ENCODE measurements around the gene ASPG. TPM values are rescaled to one million over a fixed set of nuclear protein-coding genes. Genes with fewer than 3 reads are reported as not detected.

Gene ASPG
- total RNA-seq, 1 experiment from 2014 or later, result not detected

DNA sequence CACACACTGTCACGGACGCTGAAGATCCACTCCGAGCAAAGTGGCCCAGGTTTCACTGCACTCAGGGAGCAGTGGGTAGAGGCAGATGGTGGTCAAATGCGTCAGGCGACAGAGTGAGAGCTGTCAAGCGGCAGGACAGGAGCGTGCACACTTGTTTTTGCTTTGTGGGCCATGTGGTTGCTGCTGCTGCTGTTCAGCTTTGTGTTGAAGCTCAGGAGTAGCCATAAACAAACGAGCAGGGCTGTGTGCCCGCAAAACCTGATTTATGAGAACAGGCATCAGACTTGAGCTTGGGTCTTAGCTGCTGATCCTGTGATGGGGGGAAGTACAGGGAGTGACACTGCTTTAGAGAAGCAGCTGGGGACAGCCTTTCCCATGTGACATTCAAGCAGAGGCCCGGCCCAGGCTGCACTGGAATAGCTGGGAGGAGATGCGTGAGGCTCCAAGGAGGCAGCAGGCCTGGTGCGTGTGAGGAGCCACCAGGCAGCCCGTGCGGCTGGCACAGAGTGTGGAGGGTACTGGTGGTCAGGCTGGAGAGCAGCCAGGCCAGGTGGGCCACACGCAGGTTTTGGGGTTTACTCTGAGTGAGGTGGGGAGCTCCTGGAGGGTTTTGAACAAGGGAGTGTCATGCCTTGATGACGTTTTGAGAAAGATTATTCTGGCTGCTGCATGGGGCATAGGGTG is 31.1 kb upstream of the ASPG start:
- H3K27me3 Mint-ChIP-seq (ENCODE audit: unreplicated experiment), result peaks cover 74% of the 10 kb centered on the region
- BruUV-seq (replicated peaks), result no TSS peak
- H3K4me1 Mint-ChIP-seq (ENCODE audit: low read depth, unreplicated experiment), result no peaks in the 10 kb centered on the region
- no peaks in the 10 kb centered on the region for H3K36me3 Mint-ChIP-seq (ENCODE audit: insufficient read depth, unreplicated experiment)
- TF ChIP-seq, protein P1, sequence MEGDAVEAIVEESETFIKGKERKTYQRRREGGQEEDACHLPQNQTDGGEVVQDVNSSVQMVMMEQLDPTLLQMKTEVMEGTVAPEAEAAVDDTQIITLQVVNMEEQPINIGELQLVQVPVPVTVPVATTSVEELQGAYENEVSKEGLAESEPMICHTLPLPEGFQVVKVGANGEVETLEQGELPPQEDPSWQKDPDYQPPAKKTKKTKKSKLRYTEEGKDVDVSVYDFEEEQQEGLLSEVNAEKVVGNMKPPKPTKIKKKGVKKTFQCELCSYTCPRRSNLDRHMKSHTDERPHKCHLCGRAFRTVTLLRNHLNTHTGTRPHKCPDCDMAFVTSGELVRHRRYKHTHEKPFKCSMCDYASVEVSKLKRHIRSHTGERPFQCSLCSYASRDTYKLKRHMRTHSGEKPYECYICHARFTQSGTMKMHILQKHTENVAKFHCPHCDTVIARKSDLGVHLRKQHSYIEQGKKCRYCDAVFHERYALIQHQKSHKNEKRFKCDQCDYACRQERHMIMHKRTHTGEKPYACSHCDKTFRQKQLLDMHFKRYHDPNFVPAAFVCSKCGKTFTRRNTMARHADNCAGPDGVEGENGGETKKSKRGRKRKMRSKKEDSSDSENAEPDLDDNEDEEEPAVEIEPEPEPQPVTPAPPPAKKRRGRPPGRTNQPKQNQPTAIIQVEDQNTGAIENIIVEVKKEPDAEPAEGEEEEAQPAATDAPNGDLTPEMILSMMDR (IDR thresholded peaks at IDR 0.05; ENCODE audit: unreplicated experiment), result no peak
- CTCF ChIA-PET, result no interaction called here
- no peak overlapping the region for H3K4me3 Mint-ChIP-seq (ENCODE audit: low read depth, unreplicated experiment)
- no peaks in the 10 kb centered on the region for H3K9me3 Mint-ChIP-seq (ENCODE audit: low read depth, unreplicated experiment)
- no peak for DNase-seq
- intact Hi-C loops (cut with micrococcal nuclease; ENCODE audit: unreplicated experiment), result no loop called here
- H3K27ac Mint-ChIP-seq (ENCODE audit: unreplicated experiment), result no peak overlapping the region

DNA sequence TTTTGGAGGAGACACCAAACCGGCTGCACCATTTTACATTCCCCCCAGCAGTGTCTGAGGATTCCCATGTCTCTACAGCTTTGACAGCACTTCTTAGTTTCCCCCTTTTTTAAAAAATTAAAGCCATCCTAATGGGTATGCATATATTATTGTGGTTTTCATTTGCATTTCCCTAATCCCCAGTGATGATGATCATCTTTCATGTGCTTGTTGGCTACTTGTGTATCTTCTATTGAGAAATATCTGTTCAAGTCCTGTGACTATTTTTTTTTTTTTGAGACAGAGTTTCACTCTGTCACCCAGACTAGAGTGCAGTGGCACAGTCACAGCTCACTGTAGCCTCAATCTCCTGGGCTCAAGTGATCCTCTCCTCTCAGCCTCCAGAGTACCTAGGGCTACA is 23.2 kb upstream of the ASPG start:
- Mint-ChIP-seq H3K4me3 (ENCODE audit: low read depth, unreplicated experiment) (no peak overlapping the region), H3K36me3 (ENCODE audit: insufficient read depth, unreplicated experiment) (no peaks in the 10 kb centered on the region), H3K27me3 (ENCODE audit: unreplicated experiment) (peaks cover 58% of the 10 kb centered on the region), H3K27ac (ENCODE audit: unreplicated experiment) (no peak overlapping the region), H3K4me1 (ENCODE audit: low read depth, unreplicated experiment) (no peaks in the 10 kb centered on the region), H3K9me3 (ENCODE audit: low read depth, unreplicated experiment) (peaks cover 4% of the 10 kb centered on the region)
- no peak for DNase-seq
- BruUV-seq (replicated peaks), result no TSS peak
- intact Hi-C loops (cut with micrococcal nuclease; ENCODE audit: unreplicated experiment), result no loop called here
- TF ChIP-seq, protein P1 (IDR thresholded peaks at IDR 0.05; ENCODE audit: unreplicated experiment), result no peak
- CTCF ChIA-PET, result no interaction called here

DNA sequence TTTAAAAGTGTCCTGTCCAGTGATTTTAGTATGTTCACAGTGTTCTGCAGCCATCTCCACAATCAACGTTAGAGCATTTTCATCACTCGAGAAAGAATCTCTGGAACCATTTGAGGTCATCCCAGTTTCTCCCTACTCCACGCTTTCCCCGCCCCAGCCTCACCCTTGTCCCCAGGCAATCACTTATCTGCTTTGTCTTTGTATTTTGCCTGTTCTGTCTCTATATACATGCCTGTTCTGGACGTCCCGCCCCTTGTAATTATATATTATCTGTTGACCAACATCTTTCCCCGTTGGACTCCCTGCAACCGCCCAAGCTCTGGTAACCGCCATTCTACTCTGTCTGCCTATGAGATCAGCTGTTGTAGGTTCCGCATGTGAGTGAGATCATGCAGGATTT is 21.5 kb upstream of the ASPG start:
- Mint-ChIP-seq H3K27me3 (ENCODE audit: unreplicated experiment) (peaks cover 64% of the 10 kb centered on the region), H3K4me1 (ENCODE audit: low read depth, unreplicated experiment) (no peaks in the 10 kb centered on the region), H3K9me3 (ENCODE audit: low read depth, unreplicated experiment) (peaks cover 8% of the 10 kb centered on the region), H3K4me3 (ENCODE audit: low read depth, unreplicated experiment) (no peak overlapping the region), H3K27ac (ENCODE audit: unreplicated experiment) (no peak overlapping the region), H3K36me3 (ENCODE audit: insufficient read depth, unreplicated experiment) (no peaks in the 10 kb centered on the region)
- CTCF ChIA-PET, result no interaction called here
- BruUV-seq (replicated peaks), result no TSS peak
- DNase-seq, result no peak
- TF ChIP-seq, protein P1 (IDR thresholded peaks at IDR 0.05; ENCODE audit: unreplicated experiment), result no peak
- intact Hi-C loops (cut with micrococcal nuclease; ENCODE audit: unreplicated experiment), result no loop called here

DNA sequence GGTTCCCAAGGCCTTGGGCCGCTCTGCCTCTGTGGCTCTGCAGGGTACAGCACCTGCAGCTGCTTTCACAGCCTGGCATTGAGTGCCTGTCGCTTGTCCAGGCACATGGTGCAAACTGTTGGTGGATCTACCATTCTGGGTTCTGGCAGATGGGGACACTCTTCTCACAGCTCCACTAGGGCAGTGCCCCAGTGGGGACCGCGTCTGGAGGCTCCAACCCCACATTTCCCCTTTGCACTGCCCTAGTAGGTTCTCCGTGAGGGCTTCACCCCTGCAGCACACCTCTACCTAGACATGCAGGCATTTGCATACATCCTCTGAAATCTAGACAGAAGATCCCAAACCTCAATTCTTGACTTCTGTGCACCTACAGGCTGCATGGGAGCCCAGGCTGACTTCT is 19.2 kb upstream of the ASPG start:
- TF ChIP-seq, protein P1 (IDR thresholded peaks at IDR 0.05; ENCODE audit: unreplicated experiment), result no peak
- Mint-ChIP-seq H3K36me3 (ENCODE audit: insufficient read depth, unreplicated experiment) (no peaks in the 10 kb centered on the region), H3K27me3 (ENCODE audit: unreplicated experiment) (peaks cover 80% of the 10 kb centered on the region), H3K27ac (ENCODE audit: unreplicated experiment) (no peak overlapping the region), H3K4me1 (ENCODE audit: low read depth, unreplicated experiment) (no peaks in the 10 kb centered on the region), H3K4me3 (ENCODE audit: low read depth, unreplicated experiment) (no peak overlapping the region), H3K9me3 (ENCODE audit: low read depth, unreplicated experiment) (peaks cover 8% of the 10 kb centered on the region)
- CTCF ChIA-PET, result no interaction called here
- intact Hi-C loops (cut with micrococcal nuclease; ENCODE audit: unreplicated experiment), result no loop called here
- no peak for DNase-seq
- no TSS peak for BruUV-seq (replicated peaks)

Measured in Calu3 (cell line).